ENCODE data around the gene RAP1GAP2.

Gene RAP1GAP2

DNA sequence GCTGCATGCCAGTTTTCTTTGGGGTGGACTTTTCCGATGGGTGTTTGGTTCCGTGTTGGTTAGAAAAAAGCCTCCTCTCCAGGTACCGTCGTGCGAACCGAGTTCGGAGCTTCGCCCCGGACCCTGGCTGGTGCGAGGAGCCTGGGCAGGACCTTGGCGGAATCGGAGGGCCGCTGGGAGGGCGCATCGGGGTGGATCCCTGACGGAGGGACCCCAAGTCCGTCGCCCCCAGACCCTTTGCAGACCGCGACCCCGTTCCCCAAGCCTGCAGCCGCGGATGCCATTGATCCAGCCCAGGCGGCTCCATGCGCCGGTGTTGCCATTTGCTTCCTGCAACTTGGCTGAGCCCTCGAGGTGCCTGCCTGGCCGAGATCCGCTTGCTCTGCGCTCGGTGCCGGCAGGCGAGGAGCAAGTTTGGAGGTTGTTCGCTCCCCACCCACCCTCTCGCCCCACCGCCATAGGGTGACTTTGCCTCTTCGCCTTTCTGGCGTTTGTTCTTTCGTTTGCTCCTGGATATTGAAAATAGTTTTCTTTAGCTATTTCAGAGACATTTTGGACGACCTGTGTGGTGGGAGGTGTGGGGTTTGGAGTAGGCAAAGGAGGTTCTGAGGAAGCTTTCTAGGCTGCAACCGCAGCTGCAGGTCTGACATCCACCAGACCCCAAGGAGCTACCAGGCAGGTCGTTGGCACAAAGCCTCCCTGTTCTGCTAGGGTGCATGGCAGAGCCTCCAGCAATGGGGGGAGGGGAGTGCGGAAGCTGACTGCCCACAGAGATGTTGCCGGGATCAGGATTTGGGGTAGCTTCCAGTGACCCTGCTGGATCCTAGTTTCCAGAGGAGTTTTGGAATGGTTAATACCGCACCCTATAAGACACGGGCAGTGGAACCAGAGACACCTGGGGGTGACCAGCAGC lies 58.2 kb downstream of the RAP1GAP2 start:
- no peak for DNase-seq

DNA sequence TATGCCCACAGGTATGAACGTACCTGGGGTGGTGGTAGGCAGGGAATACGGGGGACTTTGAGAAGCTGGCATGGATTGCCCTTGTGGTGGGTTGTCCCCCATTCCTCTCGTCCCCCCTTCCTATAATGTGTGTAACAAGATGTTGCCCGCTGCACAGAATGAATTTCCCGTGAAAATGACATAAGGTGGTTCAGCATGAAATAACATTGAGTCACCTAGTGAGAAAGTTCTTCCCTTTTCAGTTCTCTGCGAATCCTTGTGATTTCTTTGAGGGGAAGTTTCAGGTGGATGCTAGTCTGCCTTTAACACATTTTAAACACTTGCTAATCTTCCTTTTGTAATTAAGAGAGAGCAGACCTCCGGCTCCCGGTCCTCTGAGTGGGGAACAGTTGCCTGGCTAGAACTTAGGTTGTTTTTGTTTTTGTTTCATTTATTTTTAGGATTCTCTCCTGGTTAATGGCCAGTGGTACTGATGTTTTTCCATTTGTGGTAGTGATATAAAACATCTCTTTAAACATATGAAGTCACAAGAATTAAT lies 58.9 kb downstream of the RAP1GAP2 start:
- DNase-seq: no peak

DNA sequence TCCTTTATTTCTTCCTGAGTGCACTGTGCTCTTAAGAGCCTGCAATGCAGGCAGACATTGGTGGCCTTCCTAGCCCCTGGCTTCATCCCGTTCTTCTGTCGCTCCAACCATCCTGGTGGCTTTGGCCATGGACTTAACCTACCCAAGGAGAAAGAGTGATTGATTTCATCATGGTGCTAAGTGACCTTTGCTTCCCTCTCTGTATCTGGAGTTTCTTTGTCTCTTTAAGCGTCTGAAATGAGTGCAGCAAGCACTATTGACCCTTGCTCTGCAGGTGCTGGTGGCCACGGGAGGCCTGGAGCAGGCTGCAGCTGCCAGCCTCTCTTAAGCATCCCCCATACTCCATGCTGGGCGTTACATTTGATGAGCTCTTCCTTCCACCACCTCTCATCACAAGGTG lies 60.5 kb downstream of the RAP1GAP2 start:
- DNase-seq: no peak

DNA sequence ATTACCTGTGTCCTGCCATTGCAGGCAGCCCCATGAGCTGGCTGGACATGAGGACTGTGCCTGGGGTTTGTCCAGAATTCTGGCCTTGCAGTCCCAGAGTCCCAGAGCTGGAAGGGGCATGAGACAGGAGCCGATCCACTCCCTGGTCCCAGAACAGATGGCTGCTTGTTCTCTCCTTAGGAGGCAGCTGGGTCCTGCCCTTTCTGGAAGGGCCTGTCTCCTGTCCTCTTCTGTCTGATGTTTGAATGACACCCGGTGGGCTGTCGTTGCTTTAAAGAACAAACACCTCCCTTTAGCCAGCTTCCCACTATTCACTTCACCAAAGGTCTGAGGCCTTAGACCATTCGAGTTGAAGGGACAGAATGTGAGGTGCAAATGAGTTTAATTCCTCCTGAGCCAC lies 63.8 kb downstream of the RAP1GAP2 start:
- DNase-seq: no peak

DNA sequence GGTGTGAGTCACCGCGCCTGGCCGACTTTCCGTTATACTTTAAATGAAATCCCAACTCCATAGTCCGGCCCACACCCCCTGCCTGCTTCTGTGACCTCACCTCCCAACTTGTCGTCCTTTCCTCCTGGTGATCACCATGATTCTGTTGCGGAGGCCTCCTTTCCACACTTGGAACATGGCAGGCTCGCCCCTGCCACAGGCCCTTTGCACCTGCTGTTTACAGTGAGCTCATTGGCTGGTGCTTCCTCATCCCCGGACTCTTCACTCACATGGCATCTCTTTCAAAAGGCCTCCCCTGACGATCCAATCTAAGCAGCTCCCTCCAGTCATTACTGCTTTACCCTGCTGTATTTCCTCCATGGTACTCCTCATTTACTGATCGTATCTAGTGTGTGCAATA lies 64.6 kb downstream of the RAP1GAP2 start:
- no peak for DNase-seq

DNA sequence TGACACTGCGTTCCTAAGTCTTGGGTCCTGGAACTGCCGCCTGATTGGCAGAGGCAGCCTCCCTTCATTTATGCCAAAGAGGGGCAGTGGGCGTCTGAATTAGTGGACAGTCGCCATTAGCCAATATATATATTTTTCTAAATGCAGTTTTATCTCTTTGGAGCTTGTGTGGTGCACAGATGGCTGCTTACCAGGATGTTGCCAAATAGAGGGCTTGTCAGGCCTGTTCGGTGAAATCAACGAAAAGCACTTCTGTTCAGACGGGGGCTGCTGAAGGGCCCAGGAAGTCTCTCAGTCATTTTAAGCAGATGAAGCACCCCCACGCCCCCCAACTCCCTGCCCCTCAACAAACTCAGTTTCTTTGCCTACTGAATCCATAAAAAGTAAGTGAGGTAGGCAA lies 66.0 kb downstream of the RAP1GAP2 start:
- no peak for DNase-seq

DNA sequence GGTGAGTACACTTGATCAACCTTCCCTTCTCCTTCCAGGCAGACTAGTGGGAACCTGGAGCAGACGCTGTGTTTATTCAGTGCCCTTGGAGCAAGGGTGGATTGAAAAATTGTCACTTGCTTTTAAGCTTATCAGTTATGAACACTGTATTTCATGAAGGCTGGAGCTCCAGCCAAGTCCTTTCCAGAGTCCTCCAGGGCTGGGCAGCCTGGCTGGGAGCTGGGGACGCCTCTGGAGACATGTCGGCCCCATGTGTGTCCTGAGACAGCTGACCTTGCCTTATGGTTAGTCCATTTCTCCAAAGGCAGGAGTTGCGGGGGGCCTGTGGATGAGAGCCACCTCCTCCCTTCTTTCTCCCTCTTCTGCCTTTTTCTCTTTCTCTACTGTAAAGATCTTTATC lies 67.0 kb downstream of the RAP1GAP2 start:
- no peak for DNase-seq

DNA sequence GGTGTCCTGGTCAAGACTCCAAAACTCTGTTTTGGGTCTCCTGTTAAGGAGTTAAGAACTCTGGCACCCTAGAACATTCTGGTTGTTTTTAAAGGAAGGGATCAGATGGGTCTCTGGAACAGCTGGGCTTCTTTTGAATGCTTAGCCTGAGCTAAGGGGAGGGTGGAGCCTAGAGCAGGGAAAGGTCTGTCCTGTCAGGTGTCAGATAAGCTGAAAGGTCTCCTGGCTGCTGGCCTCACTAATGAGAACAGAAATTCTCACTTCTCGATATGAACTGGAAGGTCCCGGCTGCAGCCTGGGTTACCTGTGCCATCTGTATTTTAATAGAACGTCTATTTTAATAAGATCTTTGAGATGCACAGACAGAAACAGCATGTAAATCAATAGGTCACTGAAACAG lies 69.0 kb downstream of the RAP1GAP2 start:
- DNase-seq: no peak

DNA sequence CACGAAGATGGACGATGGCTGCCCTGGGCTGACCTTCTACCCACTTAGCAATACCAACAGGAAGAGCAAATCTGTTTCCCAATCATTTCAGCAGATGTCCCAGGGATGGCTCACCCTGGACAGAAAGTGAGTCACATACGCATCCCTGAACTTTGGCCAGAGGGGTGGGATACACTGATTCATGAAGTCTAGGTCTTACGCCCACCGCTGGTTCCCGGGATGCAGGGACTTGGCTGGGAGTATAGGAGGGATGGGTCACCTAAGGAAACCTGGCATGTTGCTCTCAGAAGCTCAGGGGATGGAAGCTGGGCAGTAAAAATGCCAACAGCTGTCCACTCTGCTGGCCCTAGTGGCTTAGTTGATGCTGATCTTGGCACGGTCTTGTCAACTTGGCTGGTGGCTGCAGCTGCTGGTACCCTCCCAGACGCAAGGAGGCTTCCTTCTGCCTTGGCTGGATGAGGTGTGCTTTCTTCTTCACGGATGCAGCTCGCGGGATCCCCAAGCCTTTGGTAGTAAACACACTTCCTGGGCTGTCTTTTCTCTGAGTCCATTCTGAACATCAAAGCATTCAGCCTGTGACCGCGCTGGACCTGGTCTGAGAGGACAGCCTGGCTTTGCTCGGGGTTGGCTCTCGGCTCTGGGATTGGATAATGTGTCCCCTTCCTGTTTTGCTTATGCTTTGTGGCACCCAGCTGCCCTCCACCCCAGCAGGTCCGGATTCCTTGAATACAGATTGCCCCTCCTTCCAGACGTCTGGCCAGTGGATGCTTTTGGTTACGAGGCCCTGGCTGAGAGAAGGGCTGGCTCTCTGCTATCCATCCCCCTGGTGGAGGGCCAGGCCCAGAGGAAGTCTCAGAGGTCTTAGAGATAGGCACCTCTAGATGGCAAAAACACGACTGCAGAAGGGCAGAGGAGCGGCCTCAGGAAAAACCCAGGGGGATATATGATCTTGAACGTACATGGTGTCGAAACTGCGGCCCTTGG lies 71.5 kb downstream of the RAP1GAP2 start:
- no peak for DNase-seq

DNA sequence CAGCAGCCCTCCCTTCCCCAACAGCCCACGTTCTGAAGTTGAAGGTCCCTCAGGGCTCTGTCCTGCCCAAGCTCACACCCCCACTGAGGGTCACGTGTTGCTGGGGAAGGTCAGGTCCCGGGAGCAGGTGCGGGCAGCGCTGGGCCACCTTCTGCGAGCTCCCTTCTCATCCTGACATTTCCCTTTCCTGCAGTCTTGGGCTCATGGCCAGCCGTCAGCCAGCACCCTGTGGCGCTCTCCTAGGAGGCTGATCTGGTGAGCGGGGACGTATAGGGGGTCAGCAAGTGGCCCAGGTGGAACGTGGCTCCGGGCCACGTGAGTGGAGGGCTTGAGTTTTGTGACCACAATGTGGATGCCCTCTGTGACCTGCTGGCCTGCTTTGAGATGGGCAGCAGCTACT lies 73.4 kb downstream of the RAP1GAP2 start:
- DNase-seq: no peak

DNA sequence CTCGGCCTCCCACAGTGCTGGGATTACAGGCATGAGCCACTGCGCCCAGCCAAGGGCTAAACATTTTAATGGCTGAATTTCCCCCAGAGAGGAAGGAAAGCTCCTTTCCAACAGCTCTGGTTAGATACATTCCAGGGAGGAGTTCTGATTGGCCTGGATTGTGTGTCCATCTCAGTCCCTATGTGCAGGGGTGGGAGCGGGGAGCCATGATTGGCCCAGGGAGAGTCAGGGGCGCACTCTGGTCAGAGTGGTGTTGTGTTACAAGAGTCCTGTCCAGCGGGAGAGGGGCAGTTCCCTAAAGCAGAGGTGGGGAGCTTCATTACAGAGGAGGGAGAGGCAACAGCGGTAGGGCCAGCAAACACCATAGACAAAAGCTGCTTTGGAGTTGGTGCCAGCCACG lies 75.0 kb downstream of the RAP1GAP2 start:
- no peak for DNase-seq

DNA sequence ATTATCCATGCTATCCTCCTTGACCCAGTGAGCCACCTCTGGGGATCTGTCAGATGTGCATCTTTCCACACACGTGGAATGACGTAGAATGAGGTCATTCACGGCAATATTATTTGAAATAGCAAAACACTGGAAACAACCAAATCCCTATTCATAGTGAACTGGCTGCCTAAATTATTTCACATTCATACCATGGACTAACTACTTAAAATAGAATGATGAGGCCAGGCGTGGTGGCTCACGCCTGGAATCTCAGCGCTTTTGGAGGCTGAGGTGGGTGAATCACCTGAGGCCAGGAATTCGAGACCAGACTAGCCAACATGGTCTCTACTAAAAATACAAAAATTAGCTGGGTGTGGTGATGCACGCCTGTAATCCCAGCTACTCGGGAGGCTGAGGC lies 75.5 kb downstream of the RAP1GAP2 start:
- no peak for DNase-seq

DNA sequence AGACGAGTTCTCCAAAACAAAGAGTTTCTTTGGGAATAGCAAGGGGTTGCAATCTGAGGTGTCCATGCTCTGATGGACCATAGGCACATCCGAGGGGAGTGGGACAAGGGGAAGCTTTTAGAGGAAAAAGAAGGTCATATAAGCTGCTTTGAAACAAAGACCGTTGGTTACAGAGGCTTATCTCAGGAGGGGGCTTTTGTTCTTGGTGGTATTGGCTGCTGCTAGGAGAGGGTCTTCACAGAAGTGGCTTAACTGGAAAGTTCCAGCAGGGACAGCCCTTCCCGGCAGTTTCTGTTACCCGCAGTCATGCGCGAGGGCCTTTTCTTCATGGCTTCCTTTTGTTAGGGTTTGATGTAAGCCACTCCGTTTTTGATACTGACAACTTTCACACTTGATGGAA lies 76.0 kb downstream of the RAP1GAP2 start:
- DNase-seq: no peak

DNA sequence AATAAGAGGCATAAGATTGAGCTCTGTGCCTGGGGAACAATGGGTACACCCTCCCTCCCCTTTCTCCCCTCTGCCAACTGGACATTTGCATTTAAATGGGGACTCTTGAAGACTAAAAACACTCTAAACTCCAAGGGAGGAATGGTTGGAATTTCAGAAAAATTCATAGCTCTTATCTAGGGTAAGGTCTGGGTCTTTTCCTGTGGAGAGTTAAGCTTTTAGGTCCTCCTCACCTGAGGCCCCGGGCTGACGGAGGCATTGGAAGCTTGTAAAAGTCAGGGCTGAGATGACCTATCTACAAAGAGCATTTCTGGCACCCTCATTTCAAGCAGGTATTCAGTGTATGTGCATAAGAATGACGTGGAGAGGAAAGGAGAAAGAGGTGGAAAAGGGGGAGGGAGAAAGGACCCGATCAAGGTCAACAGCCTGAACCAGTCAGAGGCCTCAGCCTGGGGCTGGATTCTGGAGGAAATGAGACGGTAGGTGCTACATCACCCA lies 78.0 kb downstream of the RAP1GAP2 start:
- no peak for DNase-seq

DNA sequence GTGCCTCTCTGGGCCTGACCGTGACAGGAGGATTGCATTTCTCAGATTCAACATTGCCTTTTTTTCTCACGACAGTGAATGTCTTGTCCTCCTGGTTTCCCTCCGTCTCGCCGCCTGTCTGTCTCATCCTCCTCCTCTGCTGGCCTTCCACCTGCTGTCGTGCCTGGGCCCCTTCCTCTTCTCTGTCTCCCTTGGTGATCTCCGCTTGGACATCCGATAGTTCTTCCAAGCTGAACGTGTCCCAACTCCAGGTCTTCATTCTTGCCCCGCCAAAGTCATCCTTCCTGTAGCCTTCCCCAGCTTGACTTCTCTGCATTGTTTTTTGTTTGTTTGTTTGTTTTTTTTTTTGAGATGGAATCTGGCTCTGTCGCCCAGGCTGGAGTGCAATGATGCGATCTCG lies 79.4 kb downstream of the RAP1GAP2 start:
- no peak for DNase-seq

DNA sequence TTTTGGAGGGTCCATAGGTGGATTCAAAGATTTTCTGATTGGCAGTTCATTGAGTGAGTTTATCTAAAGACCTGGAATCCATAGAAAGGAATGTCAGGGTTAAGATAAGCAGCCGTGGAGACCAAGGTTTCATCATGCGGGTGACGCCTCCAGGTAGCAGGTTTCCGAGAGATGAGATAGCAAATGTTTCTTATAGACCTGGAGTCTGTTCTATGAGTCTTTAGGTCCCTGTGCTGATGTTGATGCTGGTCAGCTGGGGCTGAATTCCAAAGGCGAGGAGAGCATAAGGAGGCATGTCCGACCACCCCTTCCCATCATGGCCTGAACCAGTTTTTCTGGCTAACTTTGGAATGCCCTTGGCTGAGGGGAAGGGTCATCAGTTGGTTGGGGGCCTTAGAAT lies 80.2 kb downstream of the RAP1GAP2 start:
- DNase-seq: no peak

DNA sequence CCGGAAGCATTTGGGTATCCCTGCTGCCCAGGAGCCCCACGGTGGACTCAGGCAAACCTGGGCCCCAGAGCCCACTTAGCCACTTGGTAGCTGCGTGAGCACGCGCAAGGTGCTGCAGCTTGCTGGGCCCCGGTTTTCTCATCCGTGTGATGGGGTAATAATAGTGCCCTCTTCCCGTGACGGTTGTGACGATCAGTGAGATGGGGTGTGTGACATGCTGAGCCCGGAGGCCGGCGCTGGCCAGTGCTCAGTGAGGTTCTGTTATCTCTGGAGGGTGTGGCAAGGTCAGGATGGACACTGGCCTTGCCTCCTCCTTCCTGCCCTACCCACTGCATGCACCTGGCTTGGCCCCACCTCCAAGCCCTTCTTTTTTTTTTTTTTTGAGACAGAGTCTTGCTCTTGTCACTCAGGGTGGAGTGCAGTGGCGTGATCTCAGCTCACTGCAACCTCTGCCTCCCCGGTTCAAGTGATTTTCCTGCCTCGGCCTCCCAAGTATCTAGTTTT lies 82.6 kb downstream of the RAP1GAP2 start:
- no peak for DNase-seq

DNA sequence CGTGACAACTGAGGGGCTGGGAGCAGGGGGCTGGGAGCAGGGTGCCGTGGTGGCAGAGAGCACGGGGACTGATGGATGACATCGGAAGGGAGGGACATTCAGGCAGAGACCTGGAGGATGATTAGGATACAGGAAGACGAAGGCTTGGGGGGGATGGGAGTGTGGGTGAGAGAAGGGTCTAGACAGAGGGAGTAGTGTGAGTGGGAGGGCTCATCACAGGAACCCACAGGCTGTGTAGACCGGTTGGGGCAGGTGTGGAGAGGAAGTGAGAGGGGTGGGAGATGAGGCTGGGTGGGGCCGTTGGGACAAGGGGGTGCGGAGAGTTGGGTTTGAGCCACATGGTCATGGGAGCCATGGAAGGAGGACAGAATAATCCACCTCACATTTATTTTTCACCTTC lies 83.8 kb downstream of the RAP1GAP2 start:
- DNase-seq: no peak

DNA sequence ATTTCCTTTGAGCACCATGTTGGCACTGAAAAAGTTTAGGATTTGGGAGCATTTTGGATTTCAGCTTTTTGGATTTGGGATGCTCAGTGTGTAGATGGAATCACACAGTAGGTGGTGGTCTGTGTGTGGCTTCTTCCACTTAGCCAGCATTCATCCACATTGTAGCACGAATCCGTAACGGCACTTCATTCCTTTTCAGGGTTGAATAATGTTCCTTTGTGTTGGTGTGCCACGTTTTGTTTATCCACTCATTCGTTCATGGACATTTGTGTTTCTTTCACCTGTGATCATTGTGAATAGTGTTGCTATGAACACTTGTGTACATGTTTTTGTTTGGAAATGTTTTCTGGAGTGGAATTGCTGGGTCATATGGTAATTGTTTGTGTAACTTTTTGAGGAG lies 85.1 kb downstream of the RAP1GAP2 start:
- no peak for DNase-seq

DNA sequence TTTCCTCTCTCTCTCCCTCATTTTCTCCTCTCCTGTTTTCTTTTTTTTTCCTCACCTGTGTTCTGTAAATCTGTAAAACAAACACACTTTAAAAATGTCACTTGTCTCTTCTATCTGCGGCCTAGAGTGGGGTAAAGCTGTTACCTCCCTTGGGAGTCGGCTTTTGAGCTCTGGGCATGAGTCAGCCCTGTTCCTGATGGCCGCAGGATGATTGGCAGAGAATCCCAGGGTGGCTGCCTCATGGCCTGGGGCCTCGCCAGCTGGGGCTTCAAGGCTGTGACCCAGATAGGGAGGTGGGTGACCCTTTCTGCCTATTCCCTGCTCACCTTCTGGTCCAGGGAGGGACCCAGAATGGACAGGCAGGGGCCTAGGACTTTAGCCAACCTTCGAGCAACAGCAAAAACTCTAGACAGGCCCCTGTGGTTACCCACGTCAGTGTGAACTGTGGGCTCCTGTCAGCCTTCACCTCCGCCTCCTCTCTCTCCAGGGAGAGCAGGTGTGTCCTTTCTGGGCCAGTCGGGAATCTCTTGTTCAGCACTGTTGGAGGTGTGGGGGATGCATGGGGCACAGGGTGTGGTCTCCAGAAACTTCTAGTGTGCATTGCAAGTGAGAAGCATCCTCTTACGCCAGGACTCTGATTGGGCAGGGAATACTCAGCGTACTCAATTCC lies 87.4 kb downstream of the RAP1GAP2 start:
- DNase-seq: no peak

DNA sequence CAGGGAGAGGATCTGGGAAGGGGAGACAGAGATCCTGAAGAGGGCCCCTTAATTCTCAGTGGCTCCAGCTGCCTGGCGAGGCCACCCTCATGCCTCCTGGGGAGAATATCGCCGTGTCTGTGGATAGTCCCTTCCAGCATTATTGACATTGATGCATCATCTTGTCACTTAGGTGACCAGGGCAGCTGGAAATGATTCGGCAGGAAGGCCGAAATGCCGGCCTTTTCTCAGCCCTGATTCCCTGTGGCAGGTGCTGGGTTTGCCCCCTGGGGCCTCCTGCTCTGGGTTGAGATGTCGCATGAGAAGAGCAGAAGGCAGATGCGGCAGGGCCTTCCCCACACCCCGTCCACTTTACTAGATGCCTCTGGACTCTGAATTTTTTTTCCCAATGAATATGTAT lies 89.5 kb downstream of the RAP1GAP2 start:
- no peak for DNase-seq

DNA sequence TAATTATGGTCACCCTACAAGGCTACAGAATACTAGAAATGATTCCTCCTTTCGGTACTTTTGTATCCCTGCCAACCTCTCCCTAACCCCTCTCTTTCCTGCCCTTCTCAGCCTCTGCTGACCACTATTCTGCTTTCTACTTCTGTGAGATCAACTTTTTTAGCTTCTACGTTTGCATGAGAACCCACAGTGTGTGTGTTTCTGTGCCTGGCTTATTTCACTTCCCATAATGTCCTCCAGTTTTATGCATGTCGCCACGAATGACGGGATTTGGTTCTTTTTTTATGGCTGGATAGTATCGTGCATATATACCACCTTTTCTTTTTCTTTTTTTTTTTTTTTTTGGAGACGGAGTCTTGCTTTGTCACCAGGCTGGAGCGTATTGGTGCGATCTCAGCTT lies 92.1 kb downstream of the RAP1GAP2 start:
- no peak for DNase-seq

DNA sequence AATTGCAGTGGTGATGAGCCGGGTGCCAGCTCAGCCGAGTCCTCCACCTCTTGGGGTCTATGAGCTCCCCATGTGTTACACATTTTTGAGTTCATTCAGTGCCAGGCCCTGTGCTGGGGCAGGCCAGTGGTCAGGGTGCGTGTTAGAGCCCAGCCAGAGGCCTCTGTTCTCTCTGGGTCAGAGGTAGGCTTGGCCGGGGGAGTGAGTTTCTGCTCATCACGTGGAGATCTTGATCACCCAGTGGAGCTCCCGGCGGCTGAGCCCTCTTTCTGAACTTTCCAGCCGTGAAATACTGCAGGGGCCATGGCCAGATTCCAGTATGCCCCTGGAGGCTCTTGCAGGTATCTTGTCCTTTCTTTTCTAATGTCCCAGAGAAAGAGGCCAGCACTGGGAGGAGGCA lies 93.0 kb downstream of the RAP1GAP2 start:
- no peak for DNase-seq
